Midbrain (tissue), 1 donor: Measurements from ENCODE around the gene ZNF267.
"Not testable (repeated sequence)": the region's sequence is repeated elsewhere in the genome, so short reads cannot be mapped to it uniquely, and the experiment has no call there.

Experiments
- DNase-seq: peaks from one replicate; lab custom pipeline; 2025; lab: John Stamatoyannopoulos, UW

ZNF267 gene

DNA sequence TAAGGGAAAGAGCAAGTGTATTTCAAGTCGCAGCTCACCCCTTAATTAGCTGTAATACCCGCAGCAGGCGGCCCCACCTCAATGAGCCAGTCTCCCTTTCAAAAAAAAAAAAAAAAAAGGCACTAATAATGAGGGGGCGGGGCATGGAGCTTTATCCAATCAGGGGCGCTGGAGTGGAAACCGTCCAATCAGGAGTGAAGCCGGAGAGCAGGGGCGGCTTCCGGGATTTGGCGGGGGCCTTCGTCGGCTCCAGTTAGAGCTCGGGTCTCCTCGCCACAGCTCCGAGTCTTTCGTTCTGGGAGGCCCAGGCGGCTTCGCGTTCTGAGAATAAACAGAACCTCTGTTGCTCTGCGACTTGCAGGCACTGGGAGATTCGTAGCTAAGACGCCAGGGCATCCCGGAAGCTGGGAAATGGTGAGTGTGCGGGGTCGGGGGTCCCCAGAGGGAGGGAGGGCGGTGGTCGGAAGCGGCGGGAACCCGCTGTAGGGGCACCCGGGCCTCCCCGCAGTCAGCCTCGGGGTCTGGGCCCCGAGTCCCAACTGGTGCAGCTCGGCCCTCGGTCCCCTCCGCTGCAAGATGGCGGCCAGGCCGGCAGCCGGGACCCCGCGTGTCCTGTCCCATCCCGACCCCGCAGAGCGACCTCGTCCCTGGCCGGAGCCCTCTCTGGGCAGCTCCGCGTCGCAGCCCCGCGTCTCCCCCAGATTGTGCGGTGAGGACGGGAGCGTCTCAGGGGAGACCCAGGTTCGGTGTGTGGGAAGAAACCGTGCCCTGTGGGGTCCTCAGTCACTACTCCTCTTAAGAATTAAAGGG is at the start of gene ZNF267:
TSS of gene ZNF267 (plus strand) at position 252 of the 810 bp plus-strand sequence. CDS start at position 412, 160 bp downstream.
- peak; percentile 90 for DNase-seq

DNA sequence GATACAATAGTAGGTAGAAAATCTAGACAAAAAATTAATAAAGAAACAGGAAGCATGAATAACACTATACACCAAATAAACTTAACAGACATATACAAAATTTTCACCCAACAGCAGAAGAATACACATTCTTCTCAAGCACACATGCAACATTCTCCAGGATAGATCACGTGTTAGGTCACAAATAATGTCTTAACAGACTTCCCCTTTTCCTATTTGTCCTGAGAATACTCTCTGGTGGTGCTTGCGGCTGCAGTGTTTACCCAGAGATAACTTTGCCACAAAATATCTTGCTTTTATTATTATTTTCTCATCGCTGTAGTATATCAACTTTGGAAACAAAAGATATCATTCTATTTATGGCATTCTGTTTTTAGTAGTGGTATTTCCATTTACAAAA is 40.6 kb upstream of the ZNF267 start:
- no peak for DNase-seq

DNA sequence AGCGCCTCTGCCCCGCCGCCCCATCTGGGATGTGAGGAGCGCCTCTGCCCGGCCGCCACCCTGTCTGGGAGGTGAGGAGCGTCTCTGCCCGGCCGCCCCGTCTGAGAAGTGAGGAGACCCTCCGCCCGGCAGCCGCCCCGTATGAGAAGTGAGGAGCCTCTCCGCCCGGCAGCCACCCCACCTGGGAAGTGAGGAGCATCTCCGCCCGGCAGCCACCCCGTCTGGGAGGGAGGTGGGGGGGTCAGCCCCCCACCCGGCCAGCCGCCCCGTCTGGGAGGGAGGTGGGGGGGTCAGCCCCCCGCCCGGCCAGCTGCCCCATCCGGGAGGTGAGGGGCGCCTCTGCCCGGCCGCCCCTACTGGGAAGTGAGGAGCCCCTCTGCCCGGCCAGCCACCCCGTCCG is 37.2 kb upstream of the ZNF267 start:
- not testable (repeated sequence) for DNase-seq

DNA sequence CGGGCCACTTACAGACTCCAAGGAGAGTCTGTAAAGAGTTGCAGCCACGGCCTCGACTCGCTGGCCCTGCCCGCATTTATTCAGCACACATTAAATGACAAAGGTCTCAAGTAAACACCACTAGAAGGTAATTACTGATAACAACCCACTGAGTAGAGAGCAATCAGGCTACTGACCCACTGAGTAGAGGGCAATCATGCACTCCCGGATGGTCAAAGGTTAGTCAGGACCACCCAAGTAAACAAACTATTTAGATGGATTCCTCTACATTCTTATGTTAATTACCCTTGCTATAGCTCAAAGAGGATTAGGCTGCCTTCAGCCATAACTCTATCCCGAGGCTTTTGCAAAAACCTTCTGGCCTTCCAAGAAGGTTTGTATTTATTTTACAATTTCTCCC is 30.7 kb upstream of the ZNF267 start:
- no peak for DNase-seq

DNA sequence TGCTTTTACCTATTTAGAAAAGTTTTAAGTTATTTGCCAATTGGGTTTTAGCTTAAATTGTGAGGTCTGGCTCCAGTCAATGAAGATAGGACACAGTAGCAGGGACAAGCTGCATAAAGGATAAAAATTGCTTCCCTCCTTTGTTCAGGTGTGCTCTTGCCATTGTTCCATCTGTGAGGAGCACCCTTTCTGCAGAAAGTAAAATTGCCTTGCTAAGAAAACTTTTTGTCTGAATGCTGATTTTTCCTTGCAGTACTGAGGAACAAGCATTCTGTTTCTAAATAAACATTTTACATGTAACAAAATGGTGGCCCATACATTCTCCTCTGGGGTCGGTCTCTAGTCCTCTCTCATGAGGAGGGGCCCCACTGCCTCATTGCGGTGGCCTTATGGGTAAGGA is 25.0 kb upstream of the ZNF267 start:
- DNase-seq, result not testable (repeated sequence)

DNA sequence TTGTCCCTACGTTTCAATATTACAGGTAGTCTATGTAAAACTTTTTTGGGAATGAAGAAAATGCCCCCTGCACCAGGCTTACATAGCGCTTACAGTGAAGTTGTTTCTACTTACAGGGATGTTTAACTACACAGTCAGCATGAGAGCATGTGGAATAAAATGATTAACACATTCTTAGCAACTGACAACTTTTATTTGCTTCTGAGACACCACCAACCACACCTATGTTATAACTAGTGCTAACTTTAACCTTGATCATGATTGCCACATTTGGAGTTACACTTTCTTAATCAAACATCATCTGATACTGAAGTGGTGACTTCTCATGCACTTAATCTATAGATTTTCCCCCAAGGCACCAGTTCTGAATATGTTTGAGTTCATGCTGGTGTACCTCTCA is 20.3 kb upstream of the ZNF267 start:
- DNase-seq, result no peak

DNA sequence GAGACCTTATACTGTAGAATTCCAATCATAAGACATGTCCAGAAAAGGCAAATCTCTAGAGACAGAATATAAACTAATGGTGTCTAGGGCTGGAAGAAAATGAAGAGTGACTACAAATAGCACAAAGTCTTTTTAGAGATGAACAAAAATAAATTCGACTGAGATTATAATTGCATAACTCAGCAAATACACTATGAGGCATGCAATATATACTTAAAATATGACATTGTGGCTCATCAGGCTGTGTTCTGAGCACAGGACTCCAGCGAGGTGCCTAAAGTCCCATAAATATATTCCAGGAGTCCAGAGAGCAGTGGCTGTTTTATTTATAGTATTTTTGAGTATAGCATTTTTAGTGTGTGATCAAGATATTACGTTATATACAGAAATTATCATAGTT is 13.1 kb upstream of the ZNF267 start:
- DNase-seq, result no peak

DNA sequence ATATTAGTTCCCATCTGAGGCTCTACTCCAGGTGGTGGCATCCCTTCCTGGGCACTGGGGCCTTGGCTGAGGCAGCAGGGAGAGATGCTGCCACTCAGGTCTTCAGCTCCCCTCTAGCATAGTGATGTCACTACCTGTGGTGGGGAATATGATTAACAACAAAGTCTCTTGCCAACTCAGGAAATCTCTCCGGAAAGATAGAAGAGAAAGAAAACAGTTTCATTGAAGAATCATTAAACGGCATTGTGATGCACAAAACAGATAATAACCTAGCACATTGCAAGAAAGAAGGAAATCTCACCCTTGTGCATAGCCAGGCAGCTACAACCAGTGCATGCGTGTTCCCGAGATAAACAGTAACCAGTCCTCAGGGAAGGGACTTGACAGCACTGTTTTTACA is 12.2 kb upstream of the ZNF267 start:
- DNase-seq, result no peak

DNA sequence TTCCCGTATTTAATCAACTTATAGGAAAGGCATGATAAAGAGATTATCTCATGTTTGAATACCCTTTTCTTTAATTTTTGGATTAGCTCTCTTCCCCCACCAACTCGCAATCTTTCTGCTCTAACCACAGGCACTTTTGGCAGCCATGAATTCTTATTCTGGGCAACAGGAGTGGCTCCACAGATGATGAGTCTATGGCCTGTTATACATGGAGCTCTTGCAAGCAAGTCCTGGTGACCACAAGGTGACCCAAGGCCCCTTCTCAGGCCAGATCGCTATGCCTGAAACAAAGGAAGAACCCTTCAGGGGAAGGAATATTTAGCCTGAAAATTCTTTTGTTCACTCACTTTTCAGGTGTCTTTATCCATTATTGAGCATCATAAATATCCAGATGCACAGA is 10.8 kb upstream of the ZNF267 start:
- no peak for DNase-seq

DNA sequence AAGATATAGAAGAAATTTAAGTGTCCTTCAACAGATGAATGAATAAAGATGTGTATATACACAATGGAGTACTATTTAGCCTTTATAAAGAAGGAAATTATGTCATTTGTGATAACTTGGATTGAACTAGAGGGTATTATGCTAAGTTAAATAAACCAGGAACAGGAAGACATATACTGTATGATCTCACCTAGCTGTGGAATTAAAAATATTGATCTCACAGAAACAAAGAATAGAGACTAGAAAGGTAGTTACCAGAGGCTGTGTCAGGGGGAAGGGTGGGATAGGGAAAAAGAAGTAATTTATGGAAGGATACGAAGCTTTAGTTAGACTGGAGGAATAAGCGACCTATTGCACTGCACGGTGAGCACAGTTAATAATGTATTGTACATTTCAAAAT is 5.4 kb upstream of the ZNF267 start:
- DNase-seq, result no peak

DNA sequence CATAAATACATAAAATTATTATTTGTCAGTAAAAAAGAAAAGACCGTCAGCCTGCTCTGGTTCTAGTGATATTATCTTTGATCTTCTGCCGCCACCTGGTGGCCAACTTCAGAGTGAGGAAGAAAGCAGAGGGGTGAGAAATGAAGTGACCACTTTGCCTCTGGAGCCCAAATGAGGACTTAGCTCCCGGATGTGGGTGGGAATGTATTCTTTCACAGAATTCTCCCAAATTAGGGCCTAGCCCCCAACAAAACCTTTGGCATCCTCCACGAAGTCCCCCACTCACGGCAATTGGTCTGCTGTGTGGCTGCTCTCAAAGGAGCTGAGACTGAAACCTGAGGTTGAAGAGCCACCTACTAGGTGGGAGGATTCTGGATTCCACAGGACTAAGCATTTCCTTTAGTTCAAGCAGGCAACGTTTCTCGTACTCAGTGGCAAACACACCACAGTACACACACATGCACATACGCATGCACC is 4.9 kb upstream of the ZNF267 start:
- peak; percentile 78 for DNase-seq

DNA sequence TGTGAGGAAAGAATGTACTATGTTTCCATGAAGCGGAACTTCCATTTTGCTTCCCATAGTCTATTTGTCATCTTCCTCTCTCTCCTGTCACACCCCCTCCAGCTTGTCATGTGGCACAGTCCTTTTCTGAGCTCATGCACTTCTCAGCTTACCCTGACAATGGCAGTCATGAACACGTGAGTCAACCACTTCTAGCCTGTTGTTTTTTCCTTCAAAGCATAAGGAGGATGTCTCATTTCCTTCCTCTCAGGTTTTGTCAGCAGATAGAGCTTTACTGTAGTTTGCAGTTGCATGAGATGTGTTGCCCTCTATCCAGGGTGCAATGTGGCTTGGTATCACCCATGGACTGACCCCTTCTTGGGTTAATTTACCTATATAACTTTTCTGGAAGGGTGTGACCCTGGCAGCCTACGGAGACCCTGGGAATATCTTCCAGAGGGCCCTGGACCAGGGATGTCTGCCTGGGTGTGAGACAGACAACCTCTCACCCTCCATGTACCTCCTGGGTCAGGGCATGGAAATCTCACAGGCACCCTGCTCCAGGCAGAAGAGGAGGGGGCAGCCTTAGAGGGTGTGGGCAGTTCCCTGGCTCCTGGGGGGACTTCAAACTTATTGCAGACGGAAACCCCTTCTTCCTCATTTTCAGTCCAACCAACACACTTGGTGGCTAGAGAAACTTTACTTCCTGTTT is 4.0 kb upstream of the ZNF267 start:
- peak; percentile 26 for DNase-seq

DNA sequence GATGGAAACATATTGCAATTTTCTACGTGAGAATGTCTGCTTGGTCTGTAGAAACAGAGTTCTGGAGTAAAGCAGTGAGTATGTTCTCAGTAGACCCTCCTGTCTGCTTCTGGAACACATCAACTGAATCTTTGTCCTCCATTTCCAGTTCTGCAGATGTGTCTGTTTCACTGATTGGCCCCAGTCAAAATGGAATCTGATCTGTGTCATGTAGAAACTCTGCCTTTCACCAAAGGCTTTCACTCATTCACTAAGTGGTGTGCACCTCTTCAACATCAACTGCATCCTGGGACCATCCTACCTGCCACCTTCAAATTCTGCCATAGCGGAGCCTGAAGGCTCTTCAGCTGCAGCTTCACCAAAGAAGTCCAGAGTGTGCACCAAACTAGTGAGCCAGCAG is 2.8 kb upstream of the ZNF267 start:
- DNase-seq, result no peak

DNA sequence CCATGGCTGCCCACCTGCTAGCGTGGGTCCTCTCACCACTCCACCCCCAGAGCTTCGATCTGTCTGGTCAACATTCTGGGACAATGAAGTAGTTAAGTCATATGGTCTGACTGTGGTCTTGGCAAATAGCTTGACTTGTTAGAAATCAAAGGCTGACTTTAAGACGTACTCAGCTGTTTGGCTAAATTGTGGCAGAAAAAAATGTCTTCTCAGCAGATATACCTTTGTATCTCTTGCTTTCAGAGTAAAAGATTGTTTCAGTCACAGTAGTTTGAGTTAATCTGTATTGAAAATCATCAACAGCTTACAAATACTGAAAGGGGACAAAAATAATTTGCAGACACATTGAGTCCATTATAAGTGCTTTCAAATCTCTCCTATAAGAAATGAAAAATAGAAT is 2.1 kb upstream of the ZNF267 start:
- DNase-seq, result no peak

DNA sequence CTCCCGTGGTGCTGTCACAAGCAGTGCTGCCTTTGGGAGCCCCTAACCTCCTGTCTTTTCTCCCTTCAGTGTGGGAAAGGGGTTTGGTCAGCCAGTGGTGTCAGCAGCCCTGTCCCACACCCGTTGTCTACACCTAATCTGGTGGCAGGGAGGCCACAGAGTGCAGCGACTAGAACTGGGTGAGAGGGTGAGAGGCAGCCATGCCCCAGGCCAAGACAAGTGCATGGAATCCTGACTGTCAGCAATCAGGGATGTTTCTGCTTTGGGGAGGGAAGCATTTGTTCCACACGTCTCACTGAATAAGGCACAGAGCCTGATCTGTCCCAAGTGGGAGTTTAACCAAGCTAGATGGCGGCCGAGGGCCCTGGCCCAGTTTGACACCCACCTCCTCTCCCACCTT is 1.4 kb upstream of the ZNF267 start:
- DNase-seq, result no peak

DNA sequence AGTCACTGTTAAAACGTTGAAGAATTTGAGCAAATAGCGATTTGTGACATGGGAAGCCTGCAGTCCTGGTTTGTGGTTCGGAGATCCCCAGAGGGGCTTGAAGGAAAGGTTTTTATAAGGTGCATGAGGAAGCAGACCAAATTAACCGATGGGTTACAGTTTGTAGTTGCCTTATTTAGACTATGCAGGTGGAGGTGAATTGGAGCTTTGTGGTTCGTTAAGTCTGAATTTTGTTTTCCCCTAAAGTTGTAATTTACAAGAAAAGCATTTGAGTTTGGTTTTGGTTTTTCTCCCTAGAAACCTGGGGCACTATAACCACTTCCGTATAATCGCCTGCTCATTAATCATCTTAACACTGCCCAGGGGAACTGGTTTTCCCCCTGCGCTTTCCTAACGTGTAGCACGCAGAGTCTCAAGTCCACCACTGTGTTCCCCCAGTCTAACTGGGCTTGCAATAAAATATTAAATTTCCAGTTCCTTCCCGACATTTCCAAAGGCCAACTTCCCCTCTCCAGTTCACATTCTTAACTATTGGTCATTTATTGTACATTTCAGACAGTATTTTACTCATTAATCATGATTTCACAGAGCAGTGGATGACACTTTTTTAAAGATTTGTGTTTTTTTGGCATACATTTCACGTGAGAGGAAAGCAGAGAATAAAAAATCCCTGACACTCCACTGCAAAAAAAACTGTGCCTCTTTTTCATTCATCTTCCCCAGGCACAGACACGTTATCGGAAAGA is 932 bp downstream of the ZNF267 start:
- no peak for DNase-seq

DNA sequence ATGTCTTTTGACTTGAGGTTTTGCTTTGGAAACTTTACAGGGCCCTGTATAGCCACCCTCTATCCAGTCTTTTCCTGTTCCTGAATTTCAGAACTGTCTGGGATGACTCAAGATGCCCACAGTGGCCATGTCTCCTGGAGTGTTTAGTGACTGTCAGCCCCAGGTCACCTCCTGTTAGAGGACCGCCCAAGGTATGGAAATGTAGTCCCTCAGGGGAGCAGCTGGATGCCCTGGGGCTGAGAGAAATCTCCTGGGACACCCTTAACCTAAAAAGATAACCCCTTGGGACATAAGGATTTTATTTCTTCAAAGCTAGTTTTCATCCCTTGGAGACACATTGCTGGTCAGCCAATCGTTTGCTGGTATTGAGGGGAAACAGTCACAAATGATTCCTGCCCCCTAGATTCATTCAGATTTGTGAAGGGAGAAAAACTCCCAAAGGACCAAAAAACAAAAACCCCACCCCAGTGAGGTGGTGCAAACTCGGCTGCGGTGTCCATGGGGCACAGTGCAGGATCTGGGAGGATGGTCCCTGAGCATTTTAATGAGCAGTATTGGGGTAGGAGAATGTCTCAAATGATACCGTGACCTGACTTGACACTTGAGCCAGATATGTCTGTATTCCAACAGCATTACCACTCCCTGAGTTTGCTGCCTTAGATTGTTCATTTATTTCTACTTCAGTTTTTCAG is 1.7 kb downstream of the ZNF267 start:
- no peak for DNase-seq

DNA sequence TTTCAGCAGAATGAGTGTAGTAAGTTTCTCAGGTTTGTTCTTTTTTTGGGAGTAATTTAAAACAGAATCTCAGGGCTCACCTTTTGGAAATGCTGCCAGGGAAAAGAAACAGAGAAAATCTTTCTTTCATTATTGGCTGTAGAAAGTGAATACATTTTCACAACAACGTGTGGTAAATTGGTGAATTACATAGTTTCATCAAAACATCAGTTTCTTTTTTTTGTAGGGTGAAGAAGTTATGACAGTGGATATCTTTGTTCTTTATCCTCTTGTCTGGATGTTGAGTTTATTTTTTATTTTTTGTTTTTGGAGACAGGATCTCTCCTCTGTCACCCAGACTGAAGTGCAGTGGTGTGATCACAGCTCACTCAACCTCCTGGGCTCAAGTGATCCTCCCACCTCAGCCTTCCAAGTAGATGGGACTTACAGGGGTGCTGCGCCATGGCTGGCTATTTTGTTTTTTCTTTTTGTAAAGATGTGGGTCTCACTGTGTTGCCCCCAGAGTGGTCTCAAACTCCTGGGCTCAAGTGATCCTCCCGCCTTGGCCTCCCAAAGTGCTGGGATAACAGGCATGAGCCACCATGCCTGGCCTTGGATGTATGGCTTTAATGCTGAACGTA is 2.4 kb downstream of the ZNF267 start:
- DNase-seq, result no peak

DNA sequence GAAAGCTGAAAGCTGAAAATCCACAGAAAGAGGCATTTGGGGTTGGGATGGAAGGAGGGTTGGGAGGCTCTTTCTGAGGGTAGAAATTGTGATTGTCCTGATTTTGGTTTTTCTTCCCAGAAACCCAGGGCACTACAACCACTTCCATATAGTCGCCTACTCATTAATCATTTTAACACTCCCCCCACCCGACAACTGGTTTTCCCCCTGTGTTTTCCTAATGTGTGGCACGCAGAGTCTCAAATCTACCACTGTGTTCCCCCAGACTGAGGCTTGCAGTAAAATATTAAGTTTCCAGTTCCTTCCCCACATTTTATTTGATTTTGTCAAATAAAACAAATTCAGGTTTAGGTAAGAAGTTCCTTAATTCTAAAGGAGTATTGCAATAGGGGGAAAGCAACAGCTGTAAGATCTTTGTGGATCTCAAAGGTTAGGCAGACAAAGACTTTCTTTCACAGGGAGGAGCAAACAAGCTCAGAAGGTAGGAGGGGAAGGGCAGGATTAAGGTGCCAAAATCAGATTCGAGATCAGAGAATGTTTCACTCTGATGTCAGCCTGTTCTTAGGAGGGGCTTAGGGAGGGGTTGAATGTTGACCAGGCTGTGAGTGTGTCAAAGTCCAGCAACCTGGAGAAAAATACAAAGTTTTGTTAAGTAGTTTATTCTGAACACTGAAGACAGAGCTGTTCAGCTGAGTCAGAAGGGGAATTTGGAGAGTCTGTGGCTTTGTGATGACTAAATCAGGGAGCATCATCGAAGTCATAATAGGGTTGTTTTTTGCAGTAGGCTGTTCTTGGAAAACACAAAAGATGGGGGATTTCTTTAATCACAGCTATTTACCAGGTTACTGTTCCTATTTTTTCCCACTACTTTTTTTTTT is 3.6 kb downstream of the ZNF267 start:
- DNase-seq, result no peak

DNA sequence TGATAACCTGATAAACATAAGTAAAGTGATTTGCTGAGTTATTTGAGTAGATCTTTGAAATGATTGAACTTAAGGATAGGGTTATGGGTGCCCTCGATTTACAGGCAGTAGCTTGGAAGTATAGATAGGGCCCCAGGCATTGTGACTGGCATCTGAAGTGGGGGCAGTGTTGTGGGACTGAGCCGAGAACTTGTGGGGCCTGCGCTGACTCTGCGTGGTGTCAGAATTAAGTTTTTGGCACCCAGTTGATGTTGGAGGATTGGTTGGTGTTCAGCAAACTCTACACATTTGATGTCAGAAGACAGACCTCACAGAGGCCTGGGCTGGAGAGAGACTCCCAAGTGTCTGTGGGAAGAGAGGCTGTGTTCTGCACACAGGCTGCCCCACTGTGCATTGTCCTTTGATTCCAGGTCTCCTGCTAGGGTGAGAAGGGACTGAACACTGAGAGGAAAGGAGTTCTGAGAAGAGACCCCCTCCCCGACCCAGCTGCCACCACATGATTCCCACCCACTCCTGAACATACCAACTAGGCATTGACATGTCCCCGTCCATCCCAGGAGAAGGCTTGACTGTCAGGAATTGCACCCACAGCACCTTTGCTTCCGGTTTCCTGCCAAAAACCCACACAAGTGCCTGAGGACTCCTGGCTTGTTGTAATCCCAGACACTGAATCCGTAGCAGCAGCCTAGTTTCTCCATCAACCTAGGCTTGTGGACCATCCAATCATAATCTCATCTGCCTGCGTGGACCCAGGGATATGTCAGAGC is 4.5 kb downstream of the ZNF267 start:
- DNase-seq, result no peak
